ENCODE measurements around the gene CEP131.

CEP131 gene

GRCh38 chr17:81206166-81206565, 16.6 kb downstream of the CEP131 start:
- peaks cover 10% of the 10 kb centered on the region for H3K36me3 ChIP-seq (ENCODE audit: low read depth)

GRCh38 chr17:81204578-81204977, 18.2 kb downstream of the CEP131 start:
- no peak overlapping the region for H3K27ac ChIP-seq (ENCODE audit: poor library complexity, severe bottlenecking)
- no peak overlapping the region for H3K4me3 ChIP-seq (ENCODE audit: severe bottlenecking)
- no peaks in the 10 kb centered on the region for H3K9me3 ChIP-seq (ENCODE audit: severe bottlenecking)
- H3K4me1 ChIP-seq (ENCODE audit: insufficient read depth, poor library complexity, severe bottlenecking): no peaks in the 10 kb centered on the region
- no peaks in the 10 kb centered on the region for H3K27me3 ChIP-seq (ENCODE audit: insufficient read depth, poor library complexity, severe bottlenecking)
- DNase-seq (ENCODE audit: low spot score) (no peak), ATAC-seq (ENCODE audit: low read depth) (no peak)
- H3K36me3 ChIP-seq (ENCODE audit: low read depth): peaks cover 13% of the 10 kb centered on the region
- TF ChIP-seq CTCF (IDR thresholded peaks at IDR 0.05; ENCODE audit: poor library complexity, severe bottlenecking): no peak

More at GRCh38 chr17:81206166-81206565, 16.6 kb downstream of the CEP131 start:
- no peak overlapping the region for H3K27ac ChIP-seq (ENCODE audit: poor library complexity, severe bottlenecking)
- DNase-seq (ENCODE audit: low spot score): no peak
- no peaks in the 10 kb centered on the region for H3K9me3 ChIP-seq (ENCODE audit: severe bottlenecking)
- H3K4me3 ChIP-seq (ENCODE audit: severe bottlenecking): no peak overlapping the region
- ATAC-seq (ENCODE audit: low read depth): no peak
- no peaks in the 10 kb centered on the region for H3K4me1 ChIP-seq (ENCODE audit: insufficient read depth, poor library complexity, severe bottlenecking)
- TF ChIP-seq CTCF (IDR thresholded peaks at IDR 0.05; ENCODE audit: poor library complexity, severe bottlenecking): no peak
- H3K27me3 ChIP-seq (ENCODE audit: insufficient read depth, poor library complexity, severe bottlenecking): no peaks in the 10 kb centered on the region

GRCh38 chr17:81203136-81203535, 19.6 kb downstream of the CEP131 start:
- ATAC-seq (ENCODE audit: low read depth) (no peak), DNase-seq (ENCODE audit: low spot score) (no peak)
- Histone ChIP-seq H3K36me3 (ENCODE audit: low read depth) (peaks cover 16% of the 10 kb centered on the region), H3K27me3 (ENCODE audit: insufficient read depth, poor library complexity, severe bottlenecking) (no peaks in the 10 kb centered on the region), H3K27ac (ENCODE audit: poor library complexity, severe bottlenecking) (no peak overlapping the region), H3K4me1 (ENCODE audit: insufficient read depth, poor library complexity, severe bottlenecking) (no peaks in the 10 kb centered on the region), H3K9me3 (ENCODE audit: severe bottlenecking) (no peaks in the 10 kb centered on the region), H3K4me3 (ENCODE audit: severe bottlenecking) (no peak overlapping the region)
- TF ChIP-seq CTCF (IDR thresholded peaks at IDR 0.05; ENCODE audit: poor library complexity, severe bottlenecking): no peak

GRCh38 chr17:81202318-81202717, 20.4 kb downstream of the CEP131 start:
- Histone ChIP-seq H3K4me1 (ENCODE audit: insufficient read depth, poor library complexity, severe bottlenecking) (no peaks in the 10 kb centered on the region), H3K27me3 (ENCODE audit: insufficient read depth, poor library complexity, severe bottlenecking) (no peaks in the 10 kb centered on the region), H3K4me3 (ENCODE audit: severe bottlenecking) (no peak overlapping the region), H3K36me3 (ENCODE audit: low read depth) (peaks cover 13% of the 10 kb centered on the region), H3K9me3 (ENCODE audit: severe bottlenecking) (no peaks in the 10 kb centered on the region), H3K27ac (ENCODE audit: poor library complexity, severe bottlenecking) (no peak overlapping the region)
- DNase-seq (ENCODE audit: low spot score): no peak
- TF ChIP-seq CTCF (IDR thresholded peaks at IDR 0.05; ENCODE audit: poor library complexity, severe bottlenecking): no peak
- ATAC-seq (ENCODE audit: low read depth): no peak

- H3K4me3 ChIP-seq (ENCODE audit: severe bottlenecking): no peak overlapping the region
- no peak overlapping the region for H3K27ac ChIP-seq (ENCODE audit: poor library complexity, severe bottlenecking)
- ATAC-seq (ENCODE audit: low read depth): peak; percentile 78
- peak; percentile 37 for TF ChIP-seq CTCF (IDR thresholded peaks at IDR 0.05; ENCODE audit: poor library complexity, severe bottlenecking)
- H3K4me1 ChIP-seq (ENCODE audit: insufficient read depth, poor library complexity, severe bottlenecking): no peaks in the 10 kb centered on the region
- peaks cover 13% of the 10 kb centered on the region for H3K36me3 ChIP-seq (ENCODE audit: low read depth)
- DNase-seq (ENCODE audit: low spot score): no peak
- no peaks in the 10 kb centered on the region for H3K9me3 ChIP-seq (ENCODE audit: severe bottlenecking)
- H3K27me3 ChIP-seq (ENCODE audit: insufficient read depth, poor library complexity, severe bottlenecking): no peaks in the 10 kb centered on the region
Observed at GRCh38 chr17:81200695-81201580, 21.8 kb downstream of the CEP131 start.
